Transverse colon (tissue), 4 donors: ENCODE measurements around the gene TACC2.

Source experiments
- CTCF ChIP-seq, 5 experiments: fragments of 200-600 bp in 3 of 5; fragments of 450-650 bp in 2 of 5; sonication (generic) in 3 of 5; IDR thresholded peaks; 1 replicate in 2 of 5; 2 replicates in 3 of 5; pipeline ENCODE4 v1.5.1; 2016 to 2017; ENCODE audit warnings: antibody characterized with exemption in 5 of 5, inconsistent platforms in 3 of 5, mild to moderate bottlenecking in 2 of 5, moderate library complexity in 1 of 5
- POLR2A ChIP-seq: fragments of 450-650 bp; IDR thresholded peaks from one replicate; pipeline ENCODE4 v1.6.1; 2016; ENCODE audit warnings: antibody characterized with exemption, mild to moderate bottlenecking, moderate library complexity
- POLR2AphosphoS5 ChIP-seq, 3 donors: sonication (generic); formaldehyde crosslinking; IDR thresholded peaks; one replicate each; pipeline ENCODE4 v1.6.1; 2016; ENCODE audit warnings: antibody characterized with exemption in 3 of 3

DNA sequence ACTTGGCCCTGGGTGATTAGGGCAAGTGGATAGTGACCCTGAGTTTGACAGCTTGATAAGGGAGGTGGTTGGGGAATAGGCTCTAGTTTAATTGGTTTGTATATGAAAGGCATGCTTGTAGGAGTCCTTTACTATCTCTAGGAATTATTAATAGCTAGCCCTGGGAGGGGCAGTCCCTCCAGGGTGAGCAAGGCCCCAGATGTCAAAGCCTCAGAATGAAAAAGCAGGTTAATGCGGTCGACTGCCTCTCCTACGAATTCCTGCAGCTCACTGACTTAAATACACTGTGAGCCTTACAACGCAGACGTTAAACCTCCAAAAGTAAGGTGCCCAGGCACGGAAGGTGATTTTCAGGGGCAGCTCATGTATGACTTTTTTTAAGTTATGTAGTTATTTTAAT lies 276.9 kb downstream of the TACC2 start:
- TF ChIP-seq CTCF (IDR thresholded peaks at IDR 0.05) (no peak), POLR2AphosphoS5 (IDR thresholded peaks at IDR 0.05) (no peak), POLR2A (no peak)
